SK-N-SH (cell line): ENCODE results near the gene NOTUM. TPM values are rescaled to one million over a fixed set of nuclear protein-coding genes. Genes with fewer than 3 reads are reported as not detected.

Source experiments
- CTCF ChIA-PET: fragments of 300-600, 350-600 bp; formaldehyde crosslinking; extraction: SDS; loops from one replicate; lab custom pipeline; 2021; lab: Yijun Ruan, JAX
- POLR2A ChIA-PET: fragments of 350-600 bp; sonication (Branson Sonifier 250); formaldehyde crosslinking; extraction: SDS; loops from one replicate; lab custom pipeline; 2020; ENCODE audit warnings: antibody characterized with exemption, inconsistent platforms; lab: Yijun Ruan, JAX
- DNase-seq: peaks from one replicate; pipeline ENCODE4 v3.0.0; 2012
- H2AFZ ChIP-seq: fragments of 200-600 bp; sonication (generic); 2 replicates; pipeline ENCODE4 v1.8.1; 2016; ENCODE audit warnings: antibody characterized with exemption, mild to moderate bottlenecking, low read depth
- H3F3A ChIP-seq: fragments of 200-600 bp; sonication (generic); replicated peaks from 2 replicates; pipeline ENCODE3; 2016; ENCODE audit warnings: antibody characterized with exemption, mild to moderate bottlenecking; ENCODE audit not compliant: insufficient read depth
- H3K27ac ChIP-seq, 2 experiments: fragments of 200-500 bp in 1 of 2; fragments of 200-600 bp in 1 of 2; sonication (Bioruptor generic) in 1 of 2; sonication (generic), shearing (Covaris generic) in 1 of 2; 2 replicates each; pipeline versions ENCODE4 v1.5.1 to v1.6.1; 2014 to 2016; ENCODE audit warnings: low read depth in 2 of 2, inconsistent platforms in 1 of 2, low read length in 1 of 2, mild to moderate bottlenecking in 1 of 2, mixed read lengths in 1 of 2
- H3K27me3 ChIP-seq: fragments of 200-600 bp; sonication (generic), shearing (Covaris generic); 2 replicates; pipeline ENCODE4 v1.6.1; 2016; ENCODE audit warnings: mixed run types; ENCODE audit not compliant: insufficient read depth
- H3K36me3 ChIP-seq, 2 experiments: fragments of 200-500 bp in 1 of 2; fragments of 200-600 bp in 1 of 2; sonication (Bioruptor generic) in 1 of 2; sonication (generic) in 1 of 2; replicated peaks in 1 of 2; 2 replicates each; pipeline versions ENCODE3 to v1.5.1; 2014 to 2016; ENCODE audit warnings: low read length in 1 of 2, mild to moderate bottlenecking in 1 of 2; ENCODE audit not compliant: insufficient read depth in 2 of 2, control insufficient read depth in 1 of 2
- H3K4me1 ChIP-seq, 2 experiments: fragments of 200-500 bp in 1 of 2; fragments of 200-600 bp in 1 of 2; sonication (Bioruptor generic) in 1 of 2; sonication (generic), shearing (Covaris generic) in 1 of 2; 2 replicates each; pipeline versions ENCODE4 v1.5.1 to v1.6.1; 2014 to 2016; ENCODE audit warnings: low read depth in 1 of 2, low read length in 1 of 2, mixed run types in 1 of 2; ENCODE audit not compliant: insufficient read depth in 2 of 2, control insufficient read depth in 1 of 2
- H3K4me2 ChIP-seq: fragments of 200-600 bp; sonication (generic), shearing (Covaris generic); 2 replicates; pipeline ENCODE4 v1.6.1; 2017; ENCODE audit warnings: mixed run types
- H3K4me3 ChIP-seq, 2 experiments: fragments of 200-500 bp in 1 of 2; fragments of 200-600 bp in 1 of 2; sonication (Bioruptor generic) in 1 of 2; sonication (generic), shearing (Covaris generic) in 1 of 2; 2 replicates each; pipeline versions ENCODE4 v1.5.1 to v1.8.1; 2014 to 2016; ENCODE audit warnings: low read depth in 2 of 2, inconsistent platforms in 1 of 2, low read length in 1 of 2, mild to moderate bottlenecking in 1 of 2, mixed read lengths in 1 of 2, moderate library complexity in 1 of 2
- H3K79me2 ChIP-seq: fragments of 200-600 bp; sonication (generic); 2 replicates; pipeline ENCODE4 v1.8.1; 2017; ENCODE audit warnings: mild to moderate bottlenecking; ENCODE audit not compliant: insufficient read depth
- H3K9ac ChIP-seq: fragments of 200-600 bp; sonication (generic); 2 replicates; pipeline ENCODE4 v1.6.1; 2017; ENCODE audit warnings: mixed run types
- H3K9me2 ChIP-seq: fragments of 200-600 bp; sonication (generic); 2 replicates; pipeline ENCODE4 v1.6.1; 2017; ENCODE audit warnings: mixed run types
- H3K9me3 ChIP-seq: fragments of 200-600 bp; sonication (generic); 2 replicates; pipeline ENCODE4 v1.6.1; 2017; ENCODE audit warnings: mixed run types, mild to moderate bottlenecking, moderate library complexity
- H4K20me1 ChIP-seq: fragments of 200-600 bp; sonication (generic); 2 replicates; pipeline ENCODE4 v1.6.1; 2017; ENCODE audit warnings: mild to moderate bottlenecking, mixed run types; ENCODE audit not compliant: insufficient read depth
- FOXJ3 ChIP-seq: sonication (generic); formaldehyde crosslinking; IDR thresholded peaks from 2 replicates; pipeline ENCODE4 v1.5.1; 2020; ENCODE audit warnings: mild to moderate bottlenecking, missing genetic modification reagents
- FOXM1 ChIP-seq: IDR thresholded peaks from 2 replicates; pipeline ENCODE4 v1.4.0; 2012; ENCODE audit warnings: low read depth, mild to moderate bottlenecking
- GABPA ChIP-seq: IDR thresholded peaks from 2 replicates; pipeline ENCODE4 v1.4.0; 2012; ENCODE audit warnings: low read depth, mild to moderate bottlenecking
- GATA2 ChIP-seq: sonication (generic); formaldehyde crosslinking; IDR thresholded peaks from 2 replicates; pipeline ENCODE4 v1.5.0; 2020; ENCODE audit warnings: mild to moderate bottlenecking, missing genetic modification reagents
- JUND ChIP-seq: IDR thresholded peaks from 2 replicates; pipeline ENCODE4 v1.4.0; 2012
- MEF2A ChIP-seq: IDR thresholded peaks from 2 replicates; pipeline ENCODE4 v1.4.0; 2012; ENCODE audit warnings: low read depth, borderline replicate concordance
- NRF1 ChIP-seq: IDR thresholded peaks from 2 replicates; pipeline ENCODE4 v1.6.1; 2012; ENCODE audit warnings: low read depth, mild to moderate bottlenecking, low read length
- RAD21 ChIP-seq: IDR thresholded peaks from 2 replicates; pipeline ENCODE4 v1.6.1; 2012; ENCODE audit warnings: mild to moderate bottlenecking, low read length
- SIN3A ChIP-seq: IDR thresholded peaks from 2 replicates; pipeline ENCODE4 v1.6.1; 2012; ENCODE audit warnings: low read depth, mild to moderate bottlenecking, low read length, moderate library complexity, borderline replicate concordance
- SMC3 ChIP-seq: IDR thresholded peaks from 2 replicates; pipeline ENCODE4 v1.6.1; 2012; ENCODE audit warnings: low read depth, low read length, improper control_type of control experiment
- TAF1 ChIP-seq: IDR thresholded peaks from 2 replicates; pipeline ENCODE4 v1.6.1; 2012; ENCODE audit warnings: low read depth, mild to moderate bottlenecking, low read length, moderate library complexity, borderline replicate concordance
- TCF12 ChIP-seq: IDR thresholded peaks from 2 replicates; pipeline ENCODE4 v1.4.0; 2012
- WGBS: methylation state at CpG from one replicate; pipeline ENCODE4 v1.1.6; 2017; ENCODE audit warnings: low lambda C conversion rate; 5-methylcytosine and 5-hydroxymethylcytosine counted together
- polyA plus RNA-seq, 3 experiments: library from polyadenylated mRNA; depleted of rRNA; stranded (reverse); fragments of >200 nt; gene quantifications; 2 replicates each; pipeline ENCODE4 v1.2.3, GENCODE V29; 2012
- TF ChIP-seq, protein P1 (sequence below): IDR thresholded peaks from 2 replicates; pipeline ENCODE4 v1.4.0; 2012; ENCODE audit warnings: low read depth, borderline replicate concordance
- TF ChIP-seq, protein P2 (sequence below): fragments of 200-600 bp; sonication (generic); IDR thresholded peaks from 2 replicates; pipeline ENCODE4 v1.6.1; 2017; ENCODE audit warnings: antibody characterized with exemption, mild to moderate bottlenecking, moderate library complexity

The NOTUM gene
- polyA plus RNA-seq, 1 of the 3 experiments (the other 2 are of a cell fraction), result 0.33 TPM

GRCh38 chr17:81944858-81945257 is 16.1 kb downstream of the NOTUM start (continued):
- TF ChIP-seq, protein P1, sequence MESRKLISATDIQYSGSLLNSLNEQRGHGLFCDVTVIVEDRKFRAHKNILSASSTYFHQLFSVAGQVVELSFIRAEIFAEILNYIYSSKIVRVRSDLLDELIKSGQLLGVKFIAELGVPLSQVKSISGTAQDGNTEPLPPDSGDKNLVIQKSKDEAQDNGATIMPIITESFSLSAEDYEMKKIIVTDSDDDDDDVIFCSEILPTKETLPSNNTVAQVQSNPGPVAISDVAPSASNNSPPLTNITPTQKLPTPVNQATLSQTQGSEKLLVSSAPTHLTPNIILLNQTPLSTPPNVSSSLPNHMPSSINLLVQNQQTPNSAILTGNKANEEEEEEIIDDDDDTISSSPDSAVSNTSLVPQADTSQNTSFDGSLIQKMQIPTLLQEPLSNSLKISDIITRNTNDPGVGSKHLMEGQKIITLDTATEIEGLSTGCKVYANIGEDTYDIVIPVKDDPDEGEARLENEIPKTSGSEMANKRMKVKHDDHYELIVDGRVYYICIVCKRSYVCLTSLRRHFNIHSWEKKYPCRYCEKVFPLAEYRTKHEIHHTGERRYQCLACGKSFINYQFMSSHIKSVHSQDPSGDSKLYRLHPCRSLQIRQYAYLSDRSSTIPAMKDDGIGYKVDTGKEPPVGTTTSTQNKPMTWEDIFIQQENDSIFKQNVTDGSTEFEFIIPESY, result no peak
- TF ChIP-seq JUND (no peak), GABPA (no peak), RAD21 (no peak)

- no peak for DNase-seq
- Histone ChIP-seq H3K9me2 (no peaks in the 10 kb centered on the region), H3K4me3 (no peak overlapping the region), H4K20me1 (no peaks in the 10 kb centered on the region), H3F3A (no peaks in the 10 kb centered on the region), H3K4me1 (peaks cover 0 to 2% of the 10 kb centered on the region in 2 experiments; a peak in 1 of 4 replicates), H3K79me2 (no peaks in the 10 kb centered on the region; the same call in 1 of the 2 replicates), H3K27me3 (no peaks in the 10 kb centered on the region), H3K4me2 (no peak overlapping the region), H2AFZ (no peak overlapping the region), H3K36me3 (no peaks in the 10 kb centered on the region), H3K9ac (no peak overlapping the region), H3K27ac (no peak overlapping the region), H3K9me3 (no peaks in the 10 kb centered on the region)
- WGBS, result 70% methylated on average over 11 of the region's 12 CpGs
- ChIA-PET CTCF (interaction anchor here (0.6 to 17.7 kb wide), 5 partner anchors 9 to 245 kb away, joined by 3 to 216 read pairs (median 5); partner anchors contain the start of genes CENPX, LRRC45 and NOTUM), POLR2A (no interaction called here)
- TF ChIP-seq FOXJ3 (CRISPR knock-in tag) (no peak), MEF2A (no peak)
Observed at GRCh38 chr17:81942167-81942553, 18.8 kb downstream of the NOTUM start.

DNA sequence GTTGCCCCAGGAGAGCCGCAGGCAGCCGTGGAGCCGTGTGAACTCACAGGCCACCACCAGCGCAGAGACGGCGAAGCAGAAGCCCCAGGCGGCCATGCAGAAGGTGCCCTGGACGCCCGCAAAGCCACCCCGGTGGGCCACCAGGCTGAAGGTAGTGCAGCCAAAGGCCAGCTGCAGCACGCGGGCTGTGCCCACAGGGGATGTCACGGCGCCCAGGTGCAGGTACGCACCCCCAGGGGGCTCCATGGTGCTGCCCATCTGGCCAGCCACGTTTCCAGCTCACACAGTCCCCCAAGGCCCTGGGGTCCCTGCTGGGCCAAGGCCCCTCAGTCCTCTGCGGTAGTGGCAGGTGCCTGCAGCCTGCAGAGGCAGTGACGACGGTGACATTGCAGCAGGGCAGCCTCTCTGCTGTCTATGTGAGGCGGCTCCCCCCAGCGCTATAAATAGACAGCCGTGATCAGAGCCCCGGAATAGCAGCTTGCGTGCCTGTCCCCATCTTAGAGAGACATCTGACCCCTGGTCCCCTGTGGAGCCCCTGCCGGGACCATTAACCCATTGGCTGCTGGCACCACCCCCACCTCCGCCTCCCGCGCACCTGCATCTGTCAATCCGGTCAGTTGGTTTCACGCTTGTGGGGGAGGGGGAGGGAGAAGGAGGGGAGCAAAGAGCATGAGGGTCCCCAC is 19.4 kb downstream of the NOTUM start:
- POLR2A ChIA-PET, result no interaction called here
- no peak for TF ChIP-seq SMC3
- TF ChIP-seq, protein P1, result no peak
- TF ChIP-seq, protein P2, sequence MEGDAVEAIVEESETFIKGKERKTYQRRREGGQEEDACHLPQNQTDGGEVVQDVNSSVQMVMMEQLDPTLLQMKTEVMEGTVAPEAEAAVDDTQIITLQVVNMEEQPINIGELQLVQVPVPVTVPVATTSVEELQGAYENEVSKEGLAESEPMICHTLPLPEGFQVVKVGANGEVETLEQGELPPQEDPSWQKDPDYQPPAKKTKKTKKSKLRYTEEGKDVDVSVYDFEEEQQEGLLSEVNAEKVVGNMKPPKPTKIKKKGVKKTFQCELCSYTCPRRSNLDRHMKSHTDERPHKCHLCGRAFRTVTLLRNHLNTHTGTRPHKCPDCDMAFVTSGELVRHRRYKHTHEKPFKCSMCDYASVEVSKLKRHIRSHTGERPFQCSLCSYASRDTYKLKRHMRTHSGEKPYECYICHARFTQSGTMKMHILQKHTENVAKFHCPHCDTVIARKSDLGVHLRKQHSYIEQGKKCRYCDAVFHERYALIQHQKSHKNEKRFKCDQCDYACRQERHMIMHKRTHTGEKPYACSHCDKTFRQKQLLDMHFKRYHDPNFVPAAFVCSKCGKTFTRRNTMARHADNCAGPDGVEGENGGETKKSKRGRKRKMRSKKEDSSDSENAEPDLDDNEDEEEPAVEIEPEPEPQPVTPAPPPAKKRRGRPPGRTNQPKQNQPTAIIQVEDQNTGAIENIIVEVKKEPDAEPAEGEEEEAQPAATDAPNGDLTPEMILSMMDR, result no peak
- TF ChIP-seq NRF1, result no peak
- TF ChIP-seq TCF12, result no peak
- TF ChIP-seq GATA2 (CRISPR knock-in tag), result no peak
- no peak for TF ChIP-seq TAF1
- no peak for TF ChIP-seq FOXJ3 (CRISPR knock-in tag)
- no peak for TF ChIP-seq FOXM1
- TF ChIP-seq SIN3A, result no peak
- TF ChIP-seq, all 33 proteins: peak for 0
- Histone ChIP-seq H3K9me3 (no peaks in the 10 kb centered on the region), H3K36me3 (no peaks in the 10 kb centered on the region), H3K27ac (no peak overlapping the region), H3K9ac (no peak overlapping the region), H3K4me1 (peaks cover 0 to 2% of the 10 kb centered on the region in 2 experiments; a peak in 1 of 4 replicates), H3K9me2 (no peaks in the 10 kb centered on the region), H3K4me3 (no peak overlapping the region), H3K27me3 (no peaks in the 10 kb centered on the region), H3K79me2 (peaks cover 5% of the 10 kb centered on the region), H4K20me1 (no peaks in the 10 kb centered on the region), H2AFZ (no peak overlapping the region), H3F3A (no peaks in the 10 kb centered on the region), H3K4me2 (no peak overlapping the region)
- CTCF ChIA-PET, result interaction anchor here (1.2 to 17.7 kb wide), 4 partner anchors 10 to 89 kb away, joined by 3 to 216 read pairs (median 24); partner anchors contain the start of genes CENPX, LRRC45 and NOTUM
- no peak for DNase-seq
- WGBS, result 62% methylated on average over 23 of the region's 30 CpGs
